Lower lobe of right lung (tissue), 2 donors: ENCODE results near the gene NEIL1. TPM values are rescaled to one million over a fixed set of nuclear protein-coding genes. Genes with fewer than 3 reads are reported as not detected.

Experiments used
- ATAC-seq, 2 donors: fragments of 200-7000 bp; cut with Tn5 transposase; one replicate each; pipeline ENCODE4 v1.9.1; 2020 to 2022; ENCODE audit warnings: mild to moderate bottlenecking in 2 of 2, moderate library complexity in 2 of 2
- DNase-seq: peaks from one replicate; pipeline ENCODE4 v3.0.0-alpha.2; 2020
- H3K27ac ChIP-seq: fragments of 200-600 bp; one replicate; pipeline ENCODE4 v1.8.0; 2022
- H3K27me3 ChIP-seq: fragments of 200-600 bp; one replicate; pipeline ENCODE4 v1.8.0; 2022; ENCODE audit warnings: low read depth
- H3K36me3 ChIP-seq: fragments of 200-600 bp; one replicate; pipeline ENCODE4 v1.8.0; 2022; ENCODE audit warnings: mild to moderate bottlenecking
- H3K4me1 ChIP-seq: fragments of 200-600 bp; one replicate; pipeline ENCODE4 v1.8.0; 2022
- H3K4me3 ChIP-seq: fragments of 200-600 bp; one replicate; pipeline ENCODE4 v1.8.0; 2022; ENCODE audit warnings: mild to moderate bottlenecking
- H3K9me3 ChIP-seq: fragments of 200-600 bp; one replicate; pipeline ENCODE4 v1.8.0; 2022
- CTCF ChIP-seq: fragments of 200-600 bp; IDR thresholded peaks from one replicate; pipeline ENCODE4 v1.8.0; 2022; ENCODE audit warnings: antibody characterized with exemption, mild to moderate bottlenecking
- intact Hi-C: fragments of 100-400 bp; cut with DNase I; formaldehyde crosslinking; loops from one replicate; pipeline ENCODE4 v1.11.0; 2022
- microRNA-seq: library from miRNA; unstranded; fragments of <30 nt; microRNA quantifications from one replicate; pipeline ENCODE4 v1.2.0, GENCODE V29; 2020; ENCODE audit warnings: borderline number of aligned reads
- total RNA-seq: library from RNA; stranded (reverse); fragmentation: NEBNext Ultra II Directional; extraction: Animal tissue kit (Norgen Biotek cat#: 25700); gene quantifications from one replicate; pipeline ENCODE4 v1.2.1, GENCODE V29; 2021
- donor health status: DM: no; HTN: yes; CAD: no; lungs with severe emphysema.

NEIL1 gene
- total RNA-seq, 1 donor from 2014 or later, result 43.7 TPM

GRCh38 chr15:75397494-75397893 lies 50.7 kb downstream of the NEIL1 start:
- H3K4me1 ChIP-seq, result no peaks in the 10 kb centered on the region
- H3K27me3 ChIP-seq, result no peaks in the 10 kb centered on the region
- no peak for TF ChIP-seq CTCF
- peaks cover 100% of the 10 kb centered on the region for H3K36me3 ChIP-seq
- no peak overlapping the region for H3K27ac ChIP-seq
- no peaks in the 10 kb centered on the region for H3K9me3 ChIP-seq
- ATAC-seq, result no peak
- no peak for DNase-seq
- no peak overlapping the region for H3K4me3 ChIP-seq
- intact Hi-C loops, result no loop called here

GRCh38 chr15:75403892-75404291 lies 57.1 kb downstream of the NEIL1 start:
- Histone ChIP-seq H3K4me1 (no peaks in the 10 kb centered on the region), H3K27ac (no peak overlapping the region), H3K4me3 (no peak overlapping the region), H3K36me3 (peaks cover 100% of the 10 kb centered on the region), H3K27me3 (no peaks in the 10 kb centered on the region), H3K9me3 (no peaks in the 10 kb centered on the region)
- intact Hi-C loops, result no loop called here
- no peak for TF ChIP-seq CTCF
- DNase-seq (no peak), ATAC-seq (no peak)

Small RNA genes lying within 50 kb of the gene (microRNA-seq; reads per million reads assigned to microRNA genes)
- gene MIR631, result not detected

Other genes starting within 250 kb of the NEIL1 start
- 36.3 TPM for gene C15orf39, start 145.2 kb upstream of the NEIL1 start, total RNA-seq
- gene GOLGA6C, start 88.7 kb upstream of the NEIL1 start, total RNA-seq, result not detected
- not detected for gene GOLGA6D, start 64.2 kb upstream of the NEIL1 start, total RNA-seq
- 59.0 TPM for gene COMMD4, start 11.0 kb upstream of the NEIL1 start, total RNA-seq
- gene MAN2C1, start 21.6 kb downstream of the NEIL1 start, total RNA-seq, result 208 TPM
- gene SIN3A, start 104.7 kb downstream of the NEIL1 start, total RNA-seq, result 51.6 TPM
- gene PTPN9, start 232.3 kb downstream of the NEIL1 start, total RNA-seq, result 31.4 TPM